ENCODE results near the gene PTOV1. TPM values are rescaled to one million over a fixed set of nuclear protein-coding genes. Genes with fewer than 3 reads are reported as not detected.
"Not testable (repeated sequence)": the region's sequence is repeated elsewhere in the genome, so short reads cannot be mapped to it uniquely, and the experiment has no call there.

The PTOV1 gene
- total RNA-seq, 4 donors from 2014 or later = 52.9 to 89.1 (median 60.0) TPM

DNA sequence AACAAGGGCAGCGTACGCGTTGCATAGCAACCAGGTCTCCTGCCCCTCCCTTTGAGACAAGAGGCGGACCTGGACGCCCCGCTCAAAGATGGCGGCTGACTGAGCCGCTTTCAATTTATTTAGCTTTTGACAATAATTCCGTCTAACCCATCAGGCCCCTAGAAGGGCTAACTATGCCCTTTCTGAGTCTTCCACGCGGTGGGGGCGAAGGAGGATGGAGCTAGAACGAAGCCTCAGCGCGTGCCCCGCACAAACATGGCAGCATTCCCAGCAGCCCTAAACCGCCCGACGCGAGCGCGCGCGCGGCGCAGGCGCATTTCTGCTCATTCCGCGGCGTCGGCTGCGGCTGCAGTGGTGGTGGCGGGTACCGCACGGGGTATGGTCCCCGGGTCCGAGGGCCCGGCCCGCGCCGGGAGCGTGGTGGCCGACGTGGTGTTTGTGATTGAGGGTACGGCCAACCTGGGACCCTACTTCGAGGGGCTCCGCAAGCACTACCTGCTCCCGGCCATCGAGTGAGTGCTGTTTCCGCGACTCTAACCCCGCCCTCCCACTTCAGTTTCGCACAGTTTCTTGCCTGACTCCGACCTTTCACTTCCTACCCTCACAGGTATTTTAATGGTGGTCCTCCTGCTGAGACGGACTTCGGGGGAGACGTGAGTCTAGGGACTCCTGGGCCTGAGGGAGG, 32.9 kb upstream of the PTOV1 start, which contains the start of gene MED25:
Gene MED25 (plus strand): TSS at position 326 of the 685 bp plus-strand sequence. CDS start 53 bp downstream, at position 379.
- peaks cover 0 to 38% (median 10%) of the 10 kb centered on the region in 3 donors for H3K4me1 ChIP-seq
- peak within 1 kb of the TSS; percentile 61 to 87 for H3K4me3 ChIP-seq
- ATAC-seq = peak; percentile 69
- TF ChIP-seq POLR2AphosphoS5 (IDR thresholded peaks at IDR 0.05) = peak; percentile 81
- TF ChIP-seq EP300 (IDR thresholded peaks at IDR 0.05) = no peak
- TF ChIP-seq POLR2A (IDR thresholded peaks at IDR 0.05) = peak; percentile 71 to 73
- TF ChIP-seq, protein P1, sequence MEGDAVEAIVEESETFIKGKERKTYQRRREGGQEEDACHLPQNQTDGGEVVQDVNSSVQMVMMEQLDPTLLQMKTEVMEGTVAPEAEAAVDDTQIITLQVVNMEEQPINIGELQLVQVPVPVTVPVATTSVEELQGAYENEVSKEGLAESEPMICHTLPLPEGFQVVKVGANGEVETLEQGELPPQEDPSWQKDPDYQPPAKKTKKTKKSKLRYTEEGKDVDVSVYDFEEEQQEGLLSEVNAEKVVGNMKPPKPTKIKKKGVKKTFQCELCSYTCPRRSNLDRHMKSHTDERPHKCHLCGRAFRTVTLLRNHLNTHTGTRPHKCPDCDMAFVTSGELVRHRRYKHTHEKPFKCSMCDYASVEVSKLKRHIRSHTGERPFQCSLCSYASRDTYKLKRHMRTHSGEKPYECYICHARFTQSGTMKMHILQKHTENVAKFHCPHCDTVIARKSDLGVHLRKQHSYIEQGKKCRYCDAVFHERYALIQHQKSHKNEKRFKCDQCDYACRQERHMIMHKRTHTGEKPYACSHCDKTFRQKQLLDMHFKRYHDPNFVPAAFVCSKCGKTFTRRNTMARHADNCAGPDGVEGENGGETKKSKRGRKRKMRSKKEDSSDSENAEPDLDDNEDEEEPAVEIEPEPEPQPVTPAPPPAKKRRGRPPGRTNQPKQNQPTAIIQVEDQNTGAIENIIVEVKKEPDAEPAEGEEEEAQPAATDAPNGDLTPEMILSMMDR (IDR thresholded peaks at IDR 0.05) = peak in 3 of 4 experiments; percentile 57 to 83 (median 71)
- WGBS, 2 donors (ENCODE audit: low coverage in 1 of 2) = 0 to 3% methylated on average over 12 to 16 of the region's 57 CpGs
- no peaks in the 10 kb centered on the region for H3K27me3 ChIP-seq
- H3K9me3 ChIP-seq = no peaks in the 10 kb centered on the region
- peak within 1 kb of the TSS; percentile 83 to 98 (median 94) for H3K27ac ChIP-seq
- H3K36me3 ChIP-seq = peaks cover 0 to 15% of the 10 kb centered on the region in 2 donors

- no peaks in the 10 kb centered on the region for H3K27me3 ChIP-seq
- H3K9me3 ChIP-seq = no peaks in the 10 kb centered on the region
- TF ChIP-seq EP300 (IDR thresholded peaks at IDR 0.05) (no peak), POLR2AphosphoS5 (IDR thresholded peaks at IDR 0.05) (no peak), POLR2A (IDR thresholded peaks at IDR 0.05) (no peak)
- TF ChIP-seq, protein P1 (IDR thresholded peaks at IDR 0.05) = no peak
- peaks cover 0 to 37% (median 10%) of the 10 kb centered on the region in 3 donors for H3K4me1 ChIP-seq
- peaks cover 0 to 22% of the 10 kb centered on the region in 2 donors for H3K36me3 ChIP-seq
- ATAC-seq = no peak
- H3K4me3 ChIP-seq = peak overlapping the region; percentile 61 to 87
- H3K27ac ChIP-seq = peak overlapping the region; percentile 83 to 98 (median 94)
- 20% methylated on average over 1 to 5 of the region's 16 CpGs for WGBS, 2 donors (ENCODE audit: low coverage in 1 of 2)
These were observed 32.1 kb upstream of the PTOV1 start for GRCh38 chr19:49818649-49819370.

- not testable (repeated sequence) for H3K9me3 ChIP-seq, H3K27ac ChIP-seq, H3K27me3 ChIP-seq, ATAC-seq
- Histone ChIP-seq H3K36me3 (peaks cover 0 to 30% of the 10 kb centered on the region in 2 donors), H3K4me1 (peaks cover 0 to 30% (median 10%) of the 10 kb centered on the region in 3 donors), H3K4me3 (peak overlapping the region in 1 of 2 donors; percentile 87)
- 62 to 67% methylated on average over 2 to 7 of the region's 7 CpGs for WGBS, 2 donors (ENCODE audit: low coverage in 1 of 2)
These were observed 31.4 kb upstream of the PTOV1 start for GRCh38 chr19:49819452-49820115.

DNA sequence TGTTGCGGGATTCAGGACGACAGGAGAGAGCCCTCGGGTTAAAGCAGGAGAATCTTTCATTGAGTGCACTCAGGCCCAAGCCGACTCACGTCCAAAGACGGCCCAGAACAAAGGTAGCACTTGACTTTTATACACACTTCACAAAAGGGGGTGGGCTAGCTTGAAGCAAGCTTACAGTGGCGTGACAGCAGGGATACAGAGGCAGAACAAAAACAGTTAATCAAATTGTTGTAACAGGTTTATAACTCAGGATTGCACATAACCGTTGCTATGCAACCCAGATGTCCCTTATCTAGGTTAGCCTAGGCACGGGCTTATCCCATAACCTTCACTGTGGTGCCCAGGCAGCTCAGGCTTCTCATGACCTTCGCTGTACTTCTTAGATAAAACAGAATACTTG, 30.8 kb upstream of the PTOV1 start:
- H3K27ac ChIP-seq = no peak overlapping the region
- peaks cover 0 to 33% of the 10 kb centered on the region in 2 donors for H3K36me3 ChIP-seq
- TF ChIP-seq, protein P1 (IDR thresholded peaks at IDR 0.05) = no peak
- TF ChIP-seq EP300 (IDR thresholded peaks at IDR 0.05) (no peak), POLR2AphosphoS5 (IDR thresholded peaks at IDR 0.05) (no peak), POLR2A (IDR thresholded peaks at IDR 0.05) (no peak)
- peaks cover 0 to 30% (median 10%) of the 10 kb centered on the region in 3 donors for H3K4me1 ChIP-seq
- no peak for ATAC-seq
- H3K9me3 ChIP-seq = no peaks in the 10 kb centered on the region
- no peaks in the 10 kb centered on the region for H3K27me3 ChIP-seq
- WGBS, 2 donors (ENCODE audit: low coverage in 1 of 2) = 67% methylated on average over 3 to 6 of the region's 10 CpGs
- H3K4me3 ChIP-seq = no peak overlapping the region

DNA sequence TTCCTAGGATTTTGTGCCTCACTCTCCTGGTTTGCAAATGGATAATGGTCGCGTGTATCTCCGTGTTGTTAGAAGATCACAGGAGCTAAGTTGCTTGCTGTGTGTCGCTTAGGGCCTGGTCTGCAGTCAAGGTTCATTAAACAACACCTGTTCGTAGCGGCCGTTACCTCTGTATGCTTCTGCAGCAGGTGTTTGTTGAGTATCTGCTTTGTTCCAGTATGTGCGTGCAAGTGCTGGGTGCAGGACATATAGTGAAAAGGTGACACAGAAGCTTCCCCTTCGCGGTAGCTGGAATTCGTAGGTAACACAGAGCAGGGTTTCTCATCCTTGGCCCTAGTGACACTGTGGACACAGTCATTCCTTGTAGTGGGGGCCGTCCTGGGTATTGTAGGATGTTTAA, 27.5 kb upstream of the PTOV1 start:
- TF ChIP-seq POLR2AphosphoS5 (IDR thresholded peaks at IDR 0.05) (no peak), EP300 (IDR thresholded peaks at IDR 0.05) (no peak)
- Histone ChIP-seq H3K36me3 (peaks cover 0 to 53% of the 10 kb centered on the region in 2 donors), H3K4me1 (peaks cover 0 to 20% (median 7%) of the 10 kb centered on the region in 3 donors), H3K9me3 (no peaks in the 10 kb centered on the region), H3K4me3 (no peak overlapping the region), H3K27ac (no peak overlapping the region), H3K27me3 (no peaks in the 10 kb centered on the region)
- WGBS, 2 donors (ENCODE audit: low coverage in 1 of 2) = 93 to 100% methylated on average over 2 to 10 of the region's 12 CpGs
- ATAC-seq = no peak

All from gastroesophageal sphincter (tissue), 4 donors.